ENCODE results near the gene SLC23A1.

SLC23A1 gene

DNA sequence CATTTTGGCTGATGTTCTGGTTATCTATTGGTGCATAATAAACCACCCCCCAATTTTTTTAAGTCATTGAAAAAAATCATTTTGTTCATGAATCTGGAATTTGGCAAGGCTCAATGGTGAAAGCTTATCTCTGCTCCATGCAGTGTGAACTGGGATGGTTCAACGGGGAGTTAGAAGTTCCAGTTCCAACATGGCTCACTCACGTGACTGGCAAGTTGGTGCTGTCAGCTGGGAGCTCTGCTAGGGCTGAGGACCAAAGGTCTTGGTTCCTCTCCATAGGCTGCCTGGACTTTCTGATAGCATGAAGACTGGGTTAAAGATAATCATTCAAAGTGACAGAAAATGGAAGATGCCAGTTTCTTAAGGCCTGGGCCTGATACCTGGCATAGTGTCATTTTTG lies 23.9 kb upstream of the SLC23A1 start:
- no peak for DNase-seq

DNA sequence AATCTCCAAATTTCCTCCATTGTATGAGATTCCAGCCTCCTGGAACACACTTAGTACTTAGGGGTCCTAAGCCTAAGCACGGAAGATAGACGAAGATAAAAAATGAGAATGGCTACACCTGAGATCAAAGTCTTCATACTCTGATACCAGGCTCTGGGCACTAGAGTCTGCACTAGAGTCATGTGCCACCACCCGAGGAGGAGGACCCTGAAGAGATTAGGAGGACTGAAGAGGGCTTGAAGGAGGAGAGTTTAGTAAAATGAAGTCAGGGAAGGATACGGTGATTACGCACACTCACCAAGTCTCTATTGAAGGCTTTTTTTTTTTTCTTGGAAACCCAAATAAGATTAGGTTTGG lies 21.4 kb upstream of the SLC23A1 start:
- DNase-seq, result no peak

DNA sequence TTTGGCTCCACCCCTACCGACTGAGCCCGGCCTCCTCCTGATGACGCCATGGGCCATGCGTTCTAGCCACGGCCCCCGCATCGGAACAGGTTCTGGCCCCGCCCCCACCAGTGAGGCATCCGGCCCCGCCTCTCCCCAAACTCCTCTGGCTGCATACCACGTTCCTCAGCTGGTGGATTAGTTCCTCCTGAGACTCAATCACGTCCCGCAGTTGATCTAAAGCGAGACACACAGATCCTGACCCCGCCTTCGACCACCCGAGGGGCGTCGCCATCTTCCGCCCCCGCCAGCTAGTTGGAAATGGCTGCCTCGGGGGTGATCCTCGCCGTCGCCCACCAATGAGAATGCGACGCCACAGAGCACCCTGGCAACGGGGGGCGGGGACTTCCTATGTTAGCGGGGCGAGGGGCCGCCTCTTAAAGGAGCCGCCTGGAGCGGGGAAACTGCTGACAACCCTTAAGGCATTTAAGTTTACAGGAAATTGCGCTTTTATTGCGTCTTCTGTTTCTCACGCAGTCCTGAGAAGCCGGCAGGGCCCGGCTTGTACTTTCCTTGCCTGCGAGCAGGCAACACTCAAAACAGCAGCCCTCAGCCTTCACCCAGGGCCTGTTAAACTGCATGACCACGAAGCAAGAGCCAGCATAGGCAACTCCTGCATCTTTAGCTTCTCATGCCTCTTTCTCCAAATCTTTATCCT lies 20.8 kb upstream of the SLC23A1 start, which contains the start of gene SPATA24:
SPATA24 (minus strand) TSS at position 303 of the 697 bp plus-strand sequence; CDS start at position 274, 29 bp downstream.
- peak; percentile 89 for DNase-seq

DNA sequence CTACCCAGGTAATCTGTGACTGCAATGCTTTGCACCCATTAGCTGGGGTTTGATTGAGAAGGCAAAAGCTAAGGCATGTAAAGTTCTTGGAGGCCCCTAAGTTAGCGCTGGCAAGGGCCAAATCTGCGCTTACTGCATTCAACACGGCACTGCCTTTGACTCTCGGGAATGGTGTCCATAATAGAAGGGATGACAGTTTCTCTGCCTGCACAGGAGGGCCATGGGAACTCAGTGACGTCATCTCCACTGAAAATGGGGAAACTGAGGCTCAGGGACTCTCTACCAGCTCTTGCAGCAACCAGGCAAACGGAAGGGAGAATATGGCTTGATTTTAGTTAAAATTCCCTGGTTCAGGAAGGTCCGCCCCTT lies 20.3 kb upstream of the SLC23A1 start:
- DNase-seq, result no peak

DNA sequence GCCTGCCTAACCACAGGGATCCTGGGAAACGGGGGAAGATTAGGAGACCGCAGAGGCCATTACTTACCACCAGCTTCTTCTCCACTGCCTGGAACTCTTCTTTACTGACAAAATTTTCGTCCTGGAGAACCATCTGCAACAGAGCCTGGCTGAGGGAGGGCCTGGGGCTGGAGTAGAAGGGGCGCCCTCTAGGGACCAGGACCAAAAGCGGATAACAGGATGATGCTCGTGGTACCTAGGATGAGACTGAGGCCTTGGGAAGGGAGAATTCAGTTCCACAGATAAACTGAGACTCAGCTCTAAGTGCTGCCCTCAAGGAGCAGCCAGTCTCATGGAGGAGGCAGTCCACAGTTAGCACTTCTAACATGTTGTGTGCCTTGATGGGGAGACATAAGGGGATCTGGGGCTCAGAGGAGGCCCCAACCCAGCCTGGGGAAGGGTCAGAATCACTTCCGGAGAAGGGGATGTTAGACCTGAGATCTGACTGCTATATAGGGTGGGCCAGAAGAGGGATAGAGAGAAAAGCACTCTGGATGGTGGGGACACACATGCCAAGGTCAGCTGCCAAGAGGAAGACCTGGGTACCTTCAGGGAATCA lies 19.6 kb upstream of the SLC23A1 start:
- DNase-seq, result no peak

DNA sequence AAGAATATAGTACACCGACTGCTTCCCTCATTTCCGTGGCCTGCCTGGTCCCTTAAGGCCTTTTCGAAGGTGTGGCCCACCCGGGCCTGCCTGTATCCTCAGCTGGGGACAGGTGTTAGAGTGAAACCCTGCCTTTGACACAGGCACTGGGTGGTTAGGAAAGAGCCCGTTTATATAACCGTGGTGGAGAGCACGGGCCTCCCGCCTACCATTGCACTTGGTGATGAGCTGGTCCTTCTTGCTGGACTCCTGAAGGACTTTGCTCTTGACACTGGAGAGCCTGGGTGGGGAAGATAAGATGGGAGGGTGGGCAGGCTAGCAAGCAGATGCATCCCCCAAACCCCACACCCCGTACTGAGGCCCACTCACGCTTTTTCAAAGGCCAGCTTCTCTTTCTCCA lies 18.4 kb upstream of the SLC23A1 start:
- no peak for DNase-seq

DNA sequence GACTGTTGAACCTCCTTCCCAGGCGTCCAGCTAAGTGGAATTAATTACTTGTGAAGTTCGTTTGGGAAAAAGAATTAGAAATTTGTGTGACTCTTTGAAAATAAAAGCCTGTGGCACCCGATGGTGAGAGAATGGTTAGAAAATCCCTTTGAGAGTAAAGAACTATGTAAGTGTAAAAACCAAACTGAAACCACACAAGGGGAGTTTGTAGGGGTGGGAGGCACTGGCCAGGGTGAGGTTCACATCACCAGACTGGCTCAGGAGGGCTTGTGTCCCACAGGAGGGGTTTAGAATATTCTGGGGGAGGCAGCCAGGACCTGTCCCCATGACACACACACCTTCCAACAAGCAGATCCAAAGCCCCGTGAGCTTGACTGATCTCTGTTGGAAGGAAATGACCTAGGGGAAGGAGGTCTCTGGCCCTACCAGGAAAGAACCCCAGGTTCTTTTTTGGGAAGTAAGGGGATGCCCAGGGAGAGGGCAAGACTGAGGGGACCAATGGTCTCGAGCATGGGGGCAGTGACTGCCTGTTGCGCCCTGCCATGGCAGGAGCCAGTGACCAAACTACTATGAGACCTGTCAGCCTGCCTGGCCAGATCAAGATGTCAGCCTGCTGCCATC lies 16.5 kb upstream of the SLC23A1 start:
- DNase-seq, result no peak

DNA sequence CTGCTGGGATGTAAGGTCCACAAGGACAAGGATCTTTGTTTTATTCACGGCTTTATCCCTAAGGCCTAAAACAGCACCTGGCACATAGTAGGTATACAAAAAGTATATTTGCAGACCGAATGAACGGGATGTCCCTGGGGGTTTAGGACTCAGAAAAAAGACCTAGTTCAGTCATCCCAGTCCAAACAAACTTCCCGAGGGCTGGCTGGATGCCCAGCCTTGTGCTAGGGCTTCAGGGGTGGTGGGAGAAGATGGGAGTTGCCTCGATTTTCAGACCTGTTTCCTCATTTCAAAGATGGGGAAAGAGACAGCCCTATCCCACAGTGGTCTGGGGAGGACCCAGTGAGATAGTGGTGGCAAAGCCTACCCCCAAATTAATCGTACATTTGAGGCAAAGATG lies 14.8 kb upstream of the SLC23A1 start:
- no peak for DNase-seq

DNA sequence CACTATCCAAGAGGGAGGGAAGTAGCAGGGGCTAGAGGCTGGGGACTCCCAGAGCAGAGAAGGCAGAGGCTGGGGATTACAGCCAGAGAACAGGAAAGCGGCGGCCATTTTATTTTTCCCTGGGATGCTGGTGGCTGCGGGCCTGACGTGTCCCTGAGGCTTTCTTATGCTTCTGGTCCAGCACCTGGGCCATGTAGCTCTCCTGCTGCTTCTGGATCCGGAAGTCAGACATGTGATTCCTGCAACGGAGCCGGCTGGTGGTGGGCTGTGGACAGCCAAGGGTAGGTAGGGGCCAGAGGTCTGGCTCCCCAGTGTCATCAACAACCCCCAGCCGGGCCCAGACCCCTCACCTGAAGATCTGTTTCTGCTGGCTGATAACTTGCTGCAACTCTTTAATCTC lies 13.6 kb upstream of the SLC23A1 start:
- no peak for DNase-seq

DNA sequence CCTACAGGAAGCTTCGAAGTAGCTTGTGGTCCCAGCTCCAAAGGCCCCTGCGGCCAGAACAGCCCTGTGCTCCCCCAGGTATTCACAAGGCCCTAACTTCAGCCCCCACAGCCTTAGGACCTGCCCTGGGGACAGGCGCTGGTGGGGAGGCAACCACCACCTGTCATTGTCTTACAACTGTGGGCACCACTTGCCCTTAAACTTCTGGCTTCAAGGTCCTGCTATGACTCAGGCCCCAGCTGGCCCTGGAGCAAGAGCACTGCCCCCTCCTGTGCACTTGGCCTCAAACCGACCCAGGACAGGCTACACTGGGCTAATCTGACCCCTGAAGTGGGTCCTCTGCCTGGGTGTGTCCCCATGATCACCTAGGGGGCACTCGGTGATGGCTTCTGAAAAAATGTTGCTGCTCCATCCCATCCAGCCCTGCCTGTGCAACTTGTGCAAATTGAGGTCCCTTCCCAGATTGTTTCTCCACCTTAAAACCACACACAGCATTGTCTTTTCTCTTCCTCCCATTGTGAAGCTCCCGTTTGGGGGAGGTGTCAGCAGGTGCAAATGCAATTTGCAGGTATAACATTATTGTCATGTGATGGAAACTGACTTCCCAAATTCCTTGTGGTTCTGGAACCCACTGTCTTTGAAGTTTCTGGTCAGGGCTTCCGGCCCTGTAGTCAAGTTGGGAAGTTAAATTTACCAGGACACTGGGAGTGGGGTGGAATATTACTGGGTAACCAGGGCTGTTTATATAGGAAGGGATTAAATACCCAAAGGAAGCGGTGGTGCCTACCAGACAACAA lies 12.9 kb upstream of the SLC23A1 start:
- no peak for DNase-seq

DNA sequence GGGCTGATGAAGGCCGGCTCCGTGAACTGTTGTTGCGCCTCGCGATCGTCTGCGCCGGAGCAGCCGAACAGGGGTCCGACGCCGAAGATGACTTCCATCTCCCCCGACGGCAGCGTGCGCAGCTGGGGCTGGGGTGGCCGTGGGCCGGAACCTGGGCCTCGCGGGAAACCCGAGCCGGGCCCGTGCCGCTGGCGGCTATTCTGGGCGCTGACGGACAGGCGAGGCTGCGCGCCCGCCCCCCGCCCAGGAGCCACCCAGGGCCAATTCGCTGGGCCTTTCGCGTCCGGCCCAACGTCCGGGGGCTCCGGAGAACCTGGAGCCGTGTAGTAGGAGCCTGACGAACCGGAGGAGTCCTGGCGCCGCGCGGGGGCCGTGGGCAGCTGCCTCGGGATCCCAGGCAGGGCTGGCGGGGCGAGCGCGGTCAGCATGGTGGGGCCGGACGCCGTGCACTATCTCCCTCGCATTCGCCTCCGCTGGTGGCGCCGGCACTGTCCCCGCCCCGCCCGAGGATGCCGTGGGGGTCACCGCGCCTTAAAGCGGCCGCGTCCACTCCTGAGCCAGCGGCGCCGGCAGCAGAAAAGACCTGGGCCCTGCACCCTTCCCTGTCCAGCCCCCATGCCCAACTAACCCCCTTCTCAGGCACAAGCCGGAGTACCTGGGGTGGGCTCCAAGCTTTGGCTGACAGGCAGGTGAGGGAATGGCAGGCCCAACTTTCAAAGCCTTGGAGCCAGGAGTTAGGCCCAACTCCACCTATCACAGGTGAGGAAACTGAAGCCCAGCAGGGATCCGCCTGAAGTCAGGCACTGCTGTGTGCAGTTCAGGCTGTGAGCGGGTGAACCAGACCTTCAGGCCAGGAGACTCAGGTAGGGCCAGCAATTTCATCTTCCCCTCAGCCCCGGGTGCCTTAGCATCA lies 11.8 kb upstream of the SLC23A1 start, which contains the start of gene PROB1:
PROB1 (minus strand) TSS at position 451 of the 913 bp plus-strand sequence; CDS start at position 428, 23 bp downstream.
- no peak for DNase-seq

DNA sequence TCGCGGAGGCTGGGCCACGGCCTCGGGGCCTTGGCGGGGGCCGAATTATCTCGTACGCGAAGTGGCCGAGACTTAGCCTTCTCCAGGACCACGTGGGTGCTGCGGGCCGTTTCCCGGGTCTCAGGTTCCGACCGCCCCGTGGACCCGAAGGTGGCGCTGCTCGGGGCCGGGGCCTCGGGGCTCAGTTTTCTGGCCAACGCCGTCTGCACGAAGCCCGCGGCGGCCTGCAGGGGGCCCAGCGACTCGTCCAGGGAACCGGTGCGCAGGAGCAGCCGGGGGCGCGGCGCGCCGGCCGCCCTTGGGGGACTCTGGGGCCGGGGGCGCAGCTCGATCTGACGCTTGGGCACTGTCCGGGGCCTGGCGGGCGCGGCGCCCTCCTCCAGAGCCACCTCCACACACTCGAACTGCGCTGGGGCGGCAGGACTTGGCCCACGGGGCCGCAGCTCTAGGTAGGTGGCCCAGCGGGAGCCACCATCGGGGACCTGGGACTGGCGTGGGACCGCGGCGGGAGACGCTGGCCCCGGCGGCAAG lies 11.1 kb upstream of the SLC23A1 start:
- no peak for DNase-seq

DNA sequence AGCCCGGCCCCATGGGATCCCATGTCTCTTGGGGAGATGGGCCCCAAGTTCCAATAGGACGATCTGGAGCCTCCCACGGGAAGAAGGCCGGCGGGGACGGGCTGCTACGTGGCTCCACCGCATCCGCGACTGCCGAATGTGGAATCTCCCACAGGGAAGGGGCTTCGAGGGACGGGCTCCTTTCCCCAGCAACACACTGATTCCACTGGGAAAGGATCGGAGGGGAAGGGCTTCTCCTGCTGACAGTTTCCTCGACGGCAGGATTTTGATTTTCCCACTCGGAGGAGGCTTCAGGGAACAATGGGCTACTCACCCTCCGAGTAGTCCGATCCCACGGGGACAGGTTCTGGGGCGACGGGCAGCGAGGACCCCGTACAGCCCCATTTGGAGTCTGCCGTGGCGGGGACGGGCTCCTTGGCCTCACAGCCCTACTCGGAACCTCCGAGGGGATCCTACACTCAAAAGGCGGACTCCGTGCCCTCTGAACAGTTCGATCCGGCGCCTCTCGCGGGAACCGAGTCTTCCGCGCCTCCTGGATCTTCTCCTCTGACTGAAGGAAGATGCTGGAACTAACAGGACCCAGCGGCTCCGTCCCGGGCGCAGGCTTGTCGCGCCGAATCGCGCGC lies 10.5 kb upstream of the SLC23A1 start:
- DNase-seq, result no peak

DNA sequence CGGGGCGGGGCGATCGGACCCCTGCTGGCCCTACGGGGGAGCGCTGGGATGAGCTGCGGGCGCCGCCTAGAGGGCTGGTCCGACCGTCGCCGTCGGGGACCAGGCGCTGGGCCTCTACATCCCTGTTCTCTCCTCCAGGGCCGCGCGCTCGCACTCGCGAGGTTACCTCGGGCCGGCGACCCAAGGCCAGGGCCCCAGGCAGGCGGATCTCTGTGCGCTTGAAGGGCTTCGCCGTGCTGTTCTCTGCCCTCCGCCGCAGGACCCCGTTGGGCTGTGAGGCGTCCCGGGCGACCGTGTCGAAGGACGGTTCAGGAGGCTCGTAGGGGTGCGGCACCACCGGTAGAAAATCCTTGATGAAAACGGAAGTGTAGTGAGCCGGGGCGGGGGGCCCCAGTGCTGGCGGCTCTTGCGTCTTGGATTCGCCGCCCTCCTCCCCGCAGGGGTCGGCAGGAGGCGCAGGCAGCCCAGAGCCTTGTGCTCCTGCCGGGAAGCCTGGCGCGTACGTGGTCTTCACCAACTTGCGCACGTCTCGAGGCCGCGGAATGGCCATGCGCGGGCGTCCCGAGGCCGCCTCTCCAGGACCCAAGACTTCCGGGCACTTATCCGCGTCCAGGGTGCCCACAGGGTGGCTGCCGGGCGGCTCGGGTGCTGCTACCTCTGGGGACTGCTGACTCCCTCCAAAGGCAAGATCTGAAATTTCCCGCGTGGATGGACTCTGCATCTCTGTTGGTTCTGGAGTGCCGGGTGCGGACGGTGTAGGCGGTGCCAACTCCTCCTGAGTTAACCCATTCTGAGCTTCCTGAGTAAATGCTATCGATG lies 9.8 kb upstream of the SLC23A1 start:
- no peak for DNase-seq

DNA sequence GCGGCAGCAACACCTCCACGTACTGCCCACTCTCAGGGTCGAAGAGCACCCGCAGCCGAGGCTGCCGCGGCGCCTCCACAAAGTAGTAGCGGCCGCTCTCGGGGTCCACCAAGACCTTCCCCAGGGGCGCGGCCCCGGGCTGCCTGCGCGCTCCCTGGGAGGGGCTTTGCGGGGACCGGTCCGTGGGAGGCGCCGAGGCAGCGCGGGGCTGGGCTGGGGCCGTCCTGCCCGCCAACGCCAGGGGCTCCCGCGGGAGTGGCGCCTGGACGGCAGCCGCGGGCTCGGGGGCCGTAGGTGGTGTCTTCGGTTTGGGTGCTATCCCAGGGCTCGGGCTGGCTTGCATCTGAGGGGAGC lies 9.2 kb upstream of the SLC23A1 start:
- DNase-seq, result no peak

DNA sequence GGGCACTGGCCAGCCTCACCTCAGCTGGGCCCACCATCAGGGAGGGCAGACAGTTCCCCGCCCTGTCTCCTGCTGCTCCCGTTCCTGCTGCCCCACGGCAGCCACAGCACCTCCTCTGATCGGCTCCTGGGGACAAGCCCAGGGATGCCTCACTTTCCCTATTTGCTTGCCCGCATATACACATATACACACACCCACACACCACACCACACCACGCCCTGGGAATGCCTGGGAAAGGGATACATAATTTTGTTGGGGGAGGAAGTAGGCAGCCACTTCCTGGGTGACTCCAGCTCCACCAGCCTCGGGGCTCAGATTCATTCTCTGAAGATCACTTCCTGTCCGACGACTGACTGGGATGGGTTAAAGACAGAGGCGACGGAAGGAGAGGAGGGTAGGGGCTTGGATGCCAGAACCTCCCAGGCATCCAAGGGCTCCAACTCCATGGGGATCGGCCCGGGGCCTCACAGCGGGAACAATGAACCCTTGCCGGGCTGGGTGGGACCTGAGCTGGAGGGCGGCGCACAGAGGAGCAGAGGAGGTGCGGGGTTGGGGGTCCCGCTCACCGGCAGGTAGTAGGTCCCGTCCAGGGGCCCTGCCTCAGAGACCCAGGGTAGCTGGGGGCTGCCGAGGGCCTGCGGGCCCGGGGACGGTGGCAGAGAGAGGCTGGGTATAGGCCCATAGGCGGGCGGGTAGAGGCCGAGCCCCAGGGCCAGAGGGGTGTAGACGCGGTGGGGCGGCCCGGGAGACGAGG lies 8.7 kb upstream of the SLC23A1 start:
- no peak for DNase-seq

DNA sequence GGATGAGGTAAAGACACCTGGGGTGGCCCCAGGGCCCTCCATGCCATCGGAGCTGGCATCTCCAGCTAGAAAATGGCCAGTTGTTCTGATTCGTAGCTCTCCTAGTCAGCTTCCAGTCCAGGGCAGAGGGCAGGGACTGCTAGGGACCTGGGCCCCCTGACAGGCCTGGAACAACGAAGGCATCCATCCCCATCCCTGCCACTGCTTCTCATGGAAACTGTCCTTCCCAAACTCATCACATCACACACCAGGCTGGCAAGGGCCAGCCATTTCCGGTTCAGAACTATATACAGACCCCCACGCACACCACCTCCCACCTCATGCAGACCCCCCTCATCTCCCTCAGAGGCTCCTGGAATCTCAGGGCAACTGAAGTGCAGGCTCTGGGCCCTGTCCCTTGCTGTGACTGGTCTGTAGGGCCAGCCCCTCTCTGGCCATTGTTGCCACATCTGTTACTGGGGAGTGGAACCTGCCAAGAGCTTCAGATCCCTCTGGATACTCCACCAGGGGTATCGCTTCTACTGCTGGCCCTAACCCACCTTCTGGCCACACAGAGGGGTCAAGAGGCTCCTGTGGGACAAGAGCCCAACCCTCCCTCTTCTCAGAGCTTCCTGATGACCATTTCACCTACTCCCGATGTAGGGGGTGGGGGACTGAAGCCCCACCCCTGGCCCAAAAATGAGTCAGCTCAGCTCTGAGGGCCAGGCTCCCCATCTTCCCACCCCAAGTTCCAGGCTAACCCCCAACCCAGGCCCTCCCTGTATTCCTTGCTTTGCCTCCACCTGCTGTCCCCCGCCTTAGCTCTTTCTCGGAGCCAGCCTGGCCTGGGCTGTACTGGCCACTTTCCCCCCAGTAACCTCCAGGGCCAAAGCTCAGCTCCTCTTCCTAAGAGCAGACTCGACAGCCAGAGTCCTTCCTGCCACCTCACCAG lies 7.8 kb upstream of the SLC23A1 start:
- DNase-seq, result no peak

DNA sequence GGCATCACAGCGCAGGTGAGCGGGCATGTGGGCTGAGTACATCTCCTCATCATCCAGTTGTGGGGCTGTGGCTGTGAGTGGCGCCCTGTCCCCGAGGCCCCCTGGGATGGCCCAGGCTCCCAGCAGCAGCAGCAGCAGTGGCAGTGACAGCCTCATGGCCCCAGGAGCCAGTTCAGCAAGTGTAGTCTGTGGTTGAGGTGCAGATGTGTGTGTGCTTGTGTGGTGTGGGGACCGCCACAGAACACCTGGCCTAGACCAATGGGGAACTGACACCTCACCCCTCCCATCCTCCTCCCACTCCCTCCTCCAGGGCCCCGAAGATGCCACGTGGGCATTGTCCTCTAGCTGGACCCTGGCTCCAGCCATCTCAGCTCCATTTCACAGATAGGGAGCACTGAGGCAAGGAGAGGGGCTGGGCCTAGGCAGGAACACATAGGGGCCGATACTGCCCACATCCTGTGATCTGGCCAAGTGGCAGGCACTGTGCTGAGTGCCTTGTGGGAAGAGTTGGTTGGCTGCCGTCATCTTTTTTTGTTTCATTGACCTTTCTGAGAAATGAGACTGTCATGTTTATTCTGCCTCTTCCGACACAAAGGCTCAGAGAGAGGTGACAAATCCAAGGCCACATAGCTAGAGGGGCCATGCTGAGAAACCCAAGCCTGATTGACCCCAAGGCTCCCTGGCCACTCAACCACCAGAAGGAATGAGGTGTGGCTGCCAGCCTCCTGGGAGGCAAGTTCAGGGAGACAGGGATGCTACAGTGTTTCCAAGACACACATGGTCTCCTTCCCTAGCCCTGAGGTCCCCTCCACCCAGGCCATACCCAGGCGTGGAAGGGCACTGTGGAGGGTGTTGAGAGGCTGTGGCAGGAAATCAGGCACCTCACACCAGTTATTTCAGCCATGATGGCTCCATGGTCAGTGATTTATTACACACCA lies 6.9 kb upstream of the SLC23A1 start, which contains the start of gene MZB1:
MZB1 (minus strand) TSS at position 213 of the 938 bp plus-strand sequence; CDS start at position 156, 57 bp downstream.
- DNase-seq, result no peak
